Thoracic aorta (tissue), 2 donors: ENCODE data around the gene CCDC197. TPM values are rescaled to one million over a fixed set of nuclear protein-coding genes. Genes with fewer than 3 reads are reported as not detected.

Source experiments
- ATAC-seq: fragments of 150-250 bp; one replicate; pipeline ENCODE4 v1.8.0; 2017; ENCODE audit warnings: low read depth; ENCODE audit not compliant: insufficient number of reproducible peaks, low FRiP score
- DNase-seq: peaks from one replicate; pipeline ENCODE4 v3.0.0-alpha.2; 2020; ENCODE audit warnings: low spot score
- H3K27ac ChIP-seq, 2 donors: fragments of 200-600 bp; sonication (generic); 1 replicate in 1 of 2; 2 replicates in 1 of 2; pipeline ENCODE4 v1.5.1; 2016; ENCODE audit warnings: mild to moderate bottlenecking in 2 of 2, moderate library complexity in 2 of 2
- H3K27me3 ChIP-seq: fragments of 200-600 bp; sonication (generic); replicated peaks from 2 replicates; pipeline ENCODE4 v1.6.0; 2016; ENCODE audit warnings: mild to moderate bottlenecking; ENCODE audit not compliant: insufficient read depth
- H3K36me3 ChIP-seq: fragments of 200-600 bp; sonication (generic); one replicate; pipeline ENCODE4 v1.5.1; 2016
- H3K4me1 ChIP-seq, 2 donors: fragments of 200-600 bp; sonication (generic); 1 replicate in 1 of 2; 2 replicates in 1 of 2; pipeline versions ENCODE4 v1.5.1 to v1.6.0; 2016; ENCODE audit warnings: low read depth in 2 of 2, mild to moderate bottlenecking in 1 of 2; ENCODE audit not compliant: control insufficient read depth in 1 of 2
- H3K4me3 ChIP-seq: fragments of 200-600 bp; sonication (generic); 2 replicates; pipeline ENCODE4 v1.5.1; 2016; ENCODE audit warnings: mild to moderate bottlenecking
- H3K9me3 ChIP-seq: fragments of 200-600 bp; sonication (generic); 2 replicates; pipeline ENCODE4 v1.5.1; 2016
- CTCF ChIP-seq: fragments of 200-600 bp; sonication (generic); IDR thresholded peaks from one replicate; pipeline ENCODE4 v1.5.1; 2019; ENCODE audit warnings: antibody characterized with exemption
- total RNA-seq, 2 donors: library from RNA; depleted of rRNA; stranded (reverse); fragments of >200 nt; gene quantifications; one replicate each; pipeline versions ENCODE4 v1.1.0 to v1.2.3, GENCODE V29; 2016

Gene CCDC197
- total RNA-seq, 2 donors from 2014 or later = not detected

- Histone ChIP-seq H3K27ac (peak overlapping the region; percentile 90 to 92), H3K36me3 (peaks cover 24% of the 10 kb centered on the region), H3K4me1 (peaks cover 53 to 83% of the 10 kb centered on the region in 2 donors), H3K9me3 (no peaks in the 10 kb centered on the region), H3K4me3 (no peak overlapping the region), H3K27me3 (no peaks in the 10 kb centered on the region)
- ATAC-seq (no peak), DNase-seq (no peak)
- TF ChIP-seq CTCF = no peak
Measured at GRCh38 chr14:93965946-93966474, 31.1 kb upstream of the CCDC197 start.

- peaks cover 54 to 93% of the 10 kb centered on the region in 2 donors for H3K4me1 ChIP-seq
- no peak overlapping the region for H3K4me3 ChIP-seq
- H3K9me3 ChIP-seq = no peaks in the 10 kb centered on the region
- no peaks in the 10 kb centered on the region for H3K27me3 ChIP-seq
- ATAC-seq = no peak
- peaks cover 11% of the 10 kb centered on the region for H3K36me3 ChIP-seq
- peak overlapping the region; percentile 90 to 92 for H3K27ac ChIP-seq
- TF ChIP-seq CTCF = no peak
- no peak for DNase-seq
Measured at GRCh38 chr14:93967637-93968250, 29.4 kb upstream of the CCDC197 start.

- no peak for TF ChIP-seq CTCF
- Histone ChIP-seq H3K4me1 (peaks cover 47 to 95% of the 10 kb centered on the region in 2 donors), H3K27me3 (no peaks in the 10 kb centered on the region), H3K36me3 (no peaks in the 10 kb centered on the region), H3K27ac (peak overlapping the region; percentile 90 to 92), H3K4me3 (no peak overlapping the region), H3K9me3 (no peaks in the 10 kb centered on the region)
- ATAC-seq = peak; percentile 18
- DNase-seq = no peak
Measured at GRCh38 chr14:93969082-93969828, 27.8 kb upstream of the CCDC197 start.

GRCh38 chr14:93970585-93970964 lies 26.5 kb upstream of the CCDC197 start:
- DNase-seq = no peak
- Histone ChIP-seq H3K4me3 (peak overlapping the region; percentile 55), H3K4me1 (peaks cover 51 to 96% of the 10 kb centered on the region in 2 donors), H3K27me3 (no peaks in the 10 kb centered on the region), H3K9me3 (no peaks in the 10 kb centered on the region), H3K27ac (peak overlapping the region; percentile 90 to 92), H3K36me3 (no peaks in the 10 kb centered on the region)
- no peak for ATAC-seq
- TF ChIP-seq CTCF = peak; percentile 36

- peaks cover 46 to 96% of the 10 kb centered on the region in 2 donors for H3K4me1 ChIP-seq
- H3K36me3 ChIP-seq = no peaks in the 10 kb centered on the region
- H3K9me3 ChIP-seq = no peaks in the 10 kb centered on the region
- TF ChIP-seq CTCF = no peak
- H3K27ac ChIP-seq = peak overlapping the region; percentile 90 to 92
- peak overlapping the region; percentile 55 for H3K4me3 ChIP-seq
- ATAC-seq (no peak), DNase-seq (no peak)
- no peaks in the 10 kb centered on the region for H3K27me3 ChIP-seq
Measured at GRCh38 chr14:93970965-93971634, 26.0 kb upstream of the CCDC197 start.
